Nephron progenitor cell (in vitro differentiated cells): ENCODE results near the gene SULT1A1.
A peak's percentile ranks its signal among the peaks of the same experiment; 100 is the strongest.
"Not testable (repeated sequence)": the region's sequence is repeated elsewhere in the genome, so short reads cannot be mapped to it uniquely, and the experiment has no call there.

Experiments used
- DNase-seq: peaks from one replicate; pipeline ENCODE4 v3.0.0; 2021
- H3K27ac Mint-ChIP-seq: 2 replicates; pipeline ENCODE4 v1.8.0; 2021; ENCODE audit warnings: mild to moderate bottlenecking, moderate library complexity, mixed read lengths
- H3K27me3 Mint-ChIP-seq: 2 replicates; pipeline ENCODE4 v1.8.0; 2021; ENCODE audit warnings: mild to moderate bottlenecking, low read depth, mixed read lengths; ENCODE audit not compliant: poor library complexity
- H3K36me3 Mint-ChIP-seq: 2 replicates; pipeline ENCODE4 v1.8.0; 2021; ENCODE audit warnings: low read depth, mixed read lengths
- H3K4me1 Mint-ChIP-seq: 2 replicates; pipeline ENCODE4 v1.8.0; 2021; ENCODE audit warnings: mixed read lengths
- H3K4me3 Mint-ChIP-seq: 2 replicates; pipeline ENCODE4 v1.8.0; 2021; ENCODE audit warnings: mild to moderate bottlenecking, moderate library complexity, mixed read lengths
- H3K9me3 Mint-ChIP-seq: 2 replicates; pipeline ENCODE4 v1.8.0; 2021; ENCODE audit warnings: mild to moderate bottlenecking, moderate library complexity, mixed read lengths
- CTCF ChIP-seq: fragments of 200-600 bp; sonication (generic); IDR thresholded peaks from 2 replicates; pipeline ENCODE4 v1.5.0; 2021; ENCODE audit warnings: antibody characterized with exemption

Gene SULT1A1

GRCh38 chr16:28621481-28622155, 11.8 kb upstream of the SULT1A1 start:
- Mint-ChIP-seq H3K4me3 (peak overlapping the region; percentile 0), H3K9me3 (peaks cover 3% of the 10 kb centered on the region), H3K27ac (peak overlapping the region; percentile 30), H3K4me1 (peaks cover 30% of the 10 kb centered on the region), H3K27me3 (peaks cover 5% of the 10 kb centered on the region), H3K36me3 (no peaks in the 10 kb centered on the region)
- TF ChIP-seq CTCF, result no peak
- no peak for DNase-seq

DNA sequence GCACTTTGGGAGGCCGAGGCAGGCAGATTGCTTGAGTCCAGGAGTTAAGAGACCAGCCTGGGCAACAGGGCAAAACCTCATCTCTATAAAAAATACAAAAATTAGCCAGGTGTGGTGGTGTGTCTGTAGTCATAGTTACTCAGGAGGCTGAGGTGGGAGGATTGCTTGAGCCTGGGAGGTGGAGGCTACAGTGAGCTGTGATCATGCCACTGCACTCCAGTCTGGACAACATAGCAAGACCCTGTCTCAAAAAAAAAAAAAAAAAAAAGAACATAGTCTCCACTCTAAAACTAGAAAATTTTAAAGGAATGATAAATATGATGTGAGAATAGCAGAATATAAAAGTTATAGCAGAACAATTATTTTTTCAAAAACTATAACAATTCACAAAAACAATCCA, 10.5 kb upstream of the SULT1A1 start:
- H3K27ac Mint-ChIP-seq, H3K9me3 Mint-ChIP-seq, H3K27me3 Mint-ChIP-seq, H3K4me3 Mint-ChIP-seq, H3K36me3 Mint-ChIP-seq, DNase-seq: not testable (repeated sequence)
- H3K4me1 Mint-ChIP-seq, result peaks cover 37% of the 10 kb centered on the region

- Mint-ChIP-seq H3K36me3 (no peaks in the 10 kb centered on the region), H3K27ac (no peak overlapping the region), H3K4me3 (peak overlapping the region; percentile 47), H3K9me3 (no peaks in the 10 kb centered on the region), H3K4me1 (peaks cover 37% of the 10 kb centered on the region), H3K27me3 (peaks cover 9% of the 10 kb centered on the region)
- DNase-seq, result no peak
- TF ChIP-seq CTCF, result no peak
Observed at GRCh38 chr16:28617874-28618273, 8.0 kb upstream of the SULT1A1 start.

- Mint-ChIP-seq H3K27me3 (peaks cover 9% of the 10 kb centered on the region), H3K9me3 (no peaks in the 10 kb centered on the region), H3K27ac (no peak overlapping the region), H3K4me1 (peaks cover 30% of the 10 kb centered on the region), H3K4me3 (no peak overlapping the region), H3K36me3 (no peaks in the 10 kb centered on the region)
- DNase-seq, result no peak
- TF ChIP-seq CTCF, result no peak
Observed at GRCh38 chr16:28616636-28617035, 6.8 kb upstream of the SULT1A1 start.

- H3K27me3 Mint-ChIP-seq, H3K4me3 Mint-ChIP-seq, H3K9me3 Mint-ChIP-seq, DNase-seq, H3K27ac Mint-ChIP-seq, H3K36me3 Mint-ChIP-seq: not testable (repeated sequence)
- H3K4me1 Mint-ChIP-seq, result peaks cover 26% of the 10 kb centered on the region
Observed at GRCh38 chr16:28616224-28616577, 6.4 kb upstream of the SULT1A1 start.

- DNase-seq, result peak; percentile 62
- not testable (repeated sequence) for H3K27ac Mint-ChIP-seq, H3K4me3 Mint-ChIP-seq, H3K36me3 Mint-ChIP-seq, H3K9me3 Mint-ChIP-seq, H3K27me3 Mint-ChIP-seq
- TF ChIP-seq CTCF, result peak; percentile 74
- H3K4me1 Mint-ChIP-seq, result peaks cover 27% of the 10 kb centered on the region
Observed at GRCh38 chr16:28615486-28616223, 5.8 kb upstream of the SULT1A1 start.

DNA sequence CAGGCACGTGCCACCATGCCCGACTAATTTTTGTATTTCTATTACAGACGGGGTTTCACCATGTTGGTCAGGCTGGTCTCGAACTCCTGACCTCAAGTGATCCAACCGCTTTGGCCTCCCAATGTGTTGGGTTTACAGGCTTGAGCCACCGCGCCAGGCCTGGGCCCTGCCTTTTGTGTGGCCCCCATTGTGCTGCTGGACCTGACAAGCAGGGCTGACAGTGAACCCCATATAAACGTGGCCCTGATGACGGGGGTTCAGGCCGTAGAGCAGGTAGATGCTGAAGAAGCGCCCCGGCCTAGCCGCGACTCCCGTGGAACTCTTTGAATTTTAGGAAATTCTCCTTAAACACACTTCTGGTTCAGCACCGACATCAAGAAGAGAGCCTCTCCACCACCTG, 4.7 kb upstream of the SULT1A1 start:
- H3K27ac Mint-ChIP-seq, H3K27me3 Mint-ChIP-seq, DNase-seq, H3K9me3 Mint-ChIP-seq, H3K4me3 Mint-ChIP-seq, H3K36me3 Mint-ChIP-seq: not testable (repeated sequence)
- peaks cover 38% of the 10 kb centered on the region for H3K4me1 Mint-ChIP-seq

DNA sequence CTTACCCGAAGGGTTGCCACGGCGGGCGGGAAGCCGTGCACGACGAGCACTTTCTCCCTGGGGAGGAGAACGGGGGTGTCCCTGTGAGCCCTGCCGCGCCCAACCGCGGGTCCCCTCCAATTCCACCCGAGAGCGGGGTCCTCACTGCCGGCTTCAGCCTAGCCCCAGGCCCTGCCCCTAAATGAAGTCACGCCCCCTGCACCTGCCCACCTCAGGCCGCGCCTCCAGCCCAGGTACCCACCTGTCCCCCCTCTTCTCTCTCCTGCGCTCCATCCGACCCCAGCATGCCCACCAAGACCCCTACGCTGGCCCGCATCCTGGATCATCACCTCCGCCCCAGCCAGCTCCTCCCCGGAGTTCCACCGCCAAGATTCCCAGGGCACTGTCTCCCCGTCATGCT, 4.1 kb upstream of the SULT1A1 start:
- H3K4me1 Mint-ChIP-seq, result peaks cover 45% of the 10 kb centered on the region
- not testable (repeated sequence) for H3K27ac Mint-ChIP-seq, DNase-seq, H3K36me3 Mint-ChIP-seq, H3K27me3 Mint-ChIP-seq, H3K4me3 Mint-ChIP-seq, H3K9me3 Mint-ChIP-seq

DNA sequence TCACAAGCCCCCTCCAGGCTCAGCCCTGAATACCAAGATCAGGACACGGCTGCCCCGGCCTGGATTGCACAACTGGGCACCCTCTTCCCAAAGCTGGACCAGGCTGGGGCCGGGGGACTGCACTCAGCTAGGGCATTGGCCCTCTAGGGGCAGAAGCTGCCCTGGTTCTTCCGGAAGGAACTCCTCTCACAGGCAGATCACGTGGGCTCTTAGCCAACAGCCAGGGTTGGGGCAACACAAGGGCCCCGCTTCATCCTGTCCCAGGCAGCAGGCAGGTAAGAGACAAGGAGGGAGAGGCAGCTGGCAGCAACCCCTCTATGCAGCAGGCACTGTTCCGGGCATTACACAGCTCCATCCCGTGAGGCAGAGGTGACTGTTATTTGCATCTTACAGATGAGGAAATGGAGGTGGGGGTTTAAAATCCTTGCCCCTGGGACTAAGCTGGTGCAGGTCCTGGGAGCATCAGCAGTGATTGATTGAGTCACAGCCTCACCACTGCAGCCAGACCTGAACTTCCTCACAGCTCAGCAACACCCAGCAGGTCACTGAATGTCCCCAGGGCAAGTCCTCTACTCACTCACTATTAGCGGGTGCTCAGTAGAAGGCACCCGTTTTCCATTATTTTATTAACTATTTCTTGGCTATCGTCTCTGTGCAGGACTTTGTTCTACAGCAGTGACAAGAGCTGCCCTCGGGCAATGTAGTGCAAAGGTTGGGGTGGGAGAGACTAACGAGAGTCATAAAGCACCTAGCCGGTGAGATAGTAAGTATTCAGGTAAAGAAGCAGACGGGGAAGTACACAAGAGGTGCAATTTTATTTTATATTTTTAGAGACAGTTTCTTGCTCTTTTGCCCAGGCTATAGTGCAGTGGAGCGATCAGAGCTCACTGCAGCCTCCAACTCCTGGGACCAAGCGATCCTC, 2.8 kb upstream of the SULT1A1 start:
- H3K4me1 Mint-ChIP-seq, result peaks cover 40% of the 10 kb centered on the region
- not testable (repeated sequence) for DNase-seq, H3K27me3 Mint-ChIP-seq, H3K4me3 Mint-ChIP-seq, H3K36me3 Mint-ChIP-seq, H3K9me3 Mint-ChIP-seq, H3K27ac Mint-ChIP-seq
